BJ (cell line): ENCODE measurements around the gene NFASC. TPM values are rescaled to one million over a fixed set of nuclear protein-coding genes. Genes with fewer than 3 reads are reported as not detected.
A peak's percentile ranks its signal among the peaks of the same experiment; 100 is the strongest.

Source experiments
- CTCF ChIA-PET: fragments of 350-600 bp; formaldehyde crosslinking; extraction: SDS; loops from one replicate; lab custom pipeline; 2021; ENCODE audit warnings: antibody characterized with exemption, inconsistent platforms; lab: Yijun Ruan, JAX
- POLR2A ChIA-PET: fragments of 300-600 bp; sonication (Branson Sonifier 250); formaldehyde crosslinking; extraction: SDS; loops from one replicate; lab custom pipeline; 2021; ENCODE audit warnings: antibody characterized with exemption; lab: Charles Lee
- DNase-seq: peaks from one replicate; pipeline ENCODE4 v3.0.0-alpha.2; 2011; ENCODE audit warnings: low read depth
- H3K27me3 ChIP-seq: 2 replicates; pipeline ENCODE4 v1.6.0; 2011; ENCODE audit warnings: low read length; ENCODE audit not compliant: control insufficient read depth, insufficient read depth
- H3K36me3 ChIP-seq: 2 replicates; pipeline ENCODE4 v1.5.1; 2011; ENCODE audit warnings: low read length; ENCODE audit not compliant: control insufficient read depth, insufficient read depth
- H3K4me3 ChIP-seq: 2 replicates; pipeline ENCODE4 v1.5.1; 2011; ENCODE audit warnings: low read depth, mild to moderate bottlenecking, control low read depth, low read length
- CTCF ChIP-seq: IDR thresholded peaks from 2 replicates; pipeline ENCODE4 v1.5.1; 2011; ENCODE audit warnings: low read depth, mild to moderate bottlenecking, control low read depth, inconsistent platforms, low read length, moderate library complexity; ENCODE audit not compliant: insufficient read depth
- polyA plus RNA-seq: library from polyadenylated mRNA; depleted of rRNA; stranded (reverse); fragments of >200 nt; gene quantifications from 2 replicates; pipeline ENCODE4 v1.2.3, GENCODE V29; 2011

The NFASC gene
- polyA plus RNA-seq, 1 experiment, result 10.9 TPM

- H3K4me3 ChIP-seq, result no peak overlapping the region
- TF ChIP-seq CTCF, result no peak
- CTCF ChIA-PET, result interaction anchor here (1.6 kb wide), 1 partner anchor 9 kb away, joined by 7 read pairs; no protein-coding TSS in a partner anchor
- POLR2A ChIA-PET, result no interaction called here
- no peak for DNase-seq
- no peaks in the 10 kb centered on the region for H3K27me3 ChIP-seq
- no peaks in the 10 kb centered on the region for H3K36me3 ChIP-seq
Observed at GRCh38 chr1:204882479-204882878, 11.8 kb downstream of the NFASC start.

DNA sequence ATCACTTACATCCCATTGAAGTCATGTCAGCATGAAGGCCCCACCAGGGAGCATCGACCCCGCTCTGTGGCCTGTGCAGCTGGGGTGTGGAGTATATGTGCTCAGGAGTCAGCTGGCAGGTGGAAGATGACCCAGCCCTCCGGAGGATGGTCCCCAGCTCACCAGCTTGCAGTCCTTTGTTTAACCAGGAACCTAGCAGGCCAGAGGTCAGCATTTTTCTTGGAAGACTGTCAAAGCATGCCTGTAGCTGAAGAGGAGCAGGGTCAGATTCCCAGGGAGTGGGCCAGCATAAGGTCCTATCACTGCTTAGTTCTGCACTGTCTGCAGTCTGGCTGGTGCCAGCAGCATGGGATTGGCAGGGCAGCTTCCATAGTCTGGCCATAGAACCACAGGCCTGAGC, 12.7 kb downstream of the NFASC start:
- H3K36me3 ChIP-seq, result no peaks in the 10 kb centered on the region
- DNase-seq, result no peak
- ChIA-PET POLR2A (no interaction called here), CTCF (interaction anchor here (0.9 to 1.6 kb wide), 3 partner anchors 10 to 238 kb away, joined by 3 to 7 read pairs (median 3); partner anchors contain the start of gene RBBP5)
- no peak overlapping the region for H3K4me3 ChIP-seq
- no peaks in the 10 kb centered on the region for H3K27me3 ChIP-seq
- no peak for TF ChIP-seq CTCF

DNA sequence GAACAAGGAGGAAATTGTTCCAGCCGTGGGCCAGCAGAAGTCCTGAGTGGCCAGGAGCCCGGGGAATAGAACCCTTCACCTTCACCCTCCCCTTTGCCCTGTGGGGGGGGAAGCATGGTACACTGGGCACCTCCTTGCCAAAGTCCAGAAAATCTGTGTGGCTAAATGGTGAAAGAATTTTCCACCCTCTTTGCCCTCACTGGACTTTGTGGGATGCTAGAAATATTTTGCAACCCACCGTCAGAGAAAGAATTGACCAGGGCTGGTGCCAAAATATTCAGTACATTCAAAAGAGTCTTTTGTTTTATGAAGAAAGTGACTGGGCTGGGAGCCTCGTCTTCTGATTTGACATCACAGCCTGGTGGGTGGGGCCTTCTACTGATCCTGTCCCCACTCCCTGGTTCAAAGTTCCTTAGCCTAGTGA, 14.6 kb downstream of the NFASC start:
- ChIA-PET POLR2A (no interaction called here), CTCF (interaction anchor here (0.9 to 2.7 kb wide), 6 partner anchors 12 to 176 kb away, joined by 3 to 15 read pairs (median 4); no protein-coding TSS in a partner anchor)
- no peak for DNase-seq
- no peak for TF ChIP-seq CTCF
- Histone ChIP-seq H3K36me3 (no peaks in the 10 kb centered on the region), H3K4me3 (peak overlapping the region; percentile 21; the same call in 1 of the 2 replicates), H3K27me3 (no peaks in the 10 kb centered on the region)

DNA sequence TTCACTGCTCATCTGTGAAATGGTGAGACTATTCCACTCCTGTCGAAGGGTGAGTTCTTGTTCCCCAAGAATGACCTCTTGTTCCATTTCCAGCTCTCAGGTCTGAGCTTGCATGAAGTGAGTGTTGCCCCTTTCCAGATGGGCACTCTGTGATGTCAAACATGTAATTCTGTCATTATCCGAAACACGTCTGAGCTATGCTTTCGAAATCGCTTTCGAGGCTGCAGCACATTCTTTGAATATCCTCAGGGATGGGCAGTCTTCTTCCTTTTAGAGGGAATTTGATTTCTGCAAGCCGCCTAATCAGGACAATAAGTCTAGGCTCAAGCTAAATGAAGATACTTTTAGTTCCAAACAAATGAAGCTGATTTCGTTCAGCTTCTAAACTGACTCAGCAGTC, 15.1 kb downstream of the NFASC start:
- POLR2A ChIA-PET, result no interaction called here
- no peak for TF ChIP-seq CTCF
- Histone ChIP-seq H3K36me3 (no peaks in the 10 kb centered on the region), H3K4me3 (peak overlapping the region; percentile 21), H3K27me3 (no peaks in the 10 kb centered on the region)
- peak; percentile 32 for DNase-seq
- CTCF ChIA-PET, result interaction anchor here (0.9 to 2.7 kb wide), 7 partner anchors 11 to 176 kb away, joined by 3 to 15 read pairs (median 5); no protein-coding TSS in a partner anchor

DNA sequence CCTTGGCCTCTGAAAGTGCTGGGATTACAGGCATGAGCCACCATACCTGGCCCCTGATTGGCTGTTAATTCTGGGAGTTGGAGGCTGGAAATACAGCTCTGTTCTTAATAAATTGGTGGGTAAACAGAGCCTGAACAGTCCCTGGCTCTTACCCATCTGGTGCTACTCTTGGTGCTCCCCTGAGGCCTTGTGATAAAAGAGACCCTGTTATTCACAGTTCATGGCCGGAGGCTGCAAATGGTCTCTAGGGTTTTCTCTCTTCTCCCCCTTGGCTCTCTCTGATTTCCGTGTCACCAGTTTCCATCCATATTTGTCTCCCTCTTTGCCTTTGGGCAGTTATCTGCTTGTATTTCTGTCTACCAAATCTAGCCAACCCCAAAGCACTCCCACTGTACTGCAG, 17.2 kb downstream of the NFASC start:
- no peaks in the 10 kb centered on the region for H3K36me3 ChIP-seq
- ChIA-PET CTCF (interaction anchor here (1.5 to 1.7 kb wide), 2 partner anchors 54 to 81 kb away, joined by 5 to 8 read pairs; no protein-coding TSS in a partner anchor), POLR2A (no interaction called here)
- no peak for DNase-seq
- H3K4me3 ChIP-seq, result no peak overlapping the region
- TF ChIP-seq CTCF, result no peak
- no peaks in the 10 kb centered on the region for H3K27me3 ChIP-seq
